ENCODE measurements around the gene ATP13A3. TPM values are rescaled to one million over a fixed set of nuclear protein-coding genes. Genes with fewer than 3 reads are reported as not detected.

ATP13A3 gene
- total and polyA plus RNA-seq, 4 donors, result 26.6 to 166 (median 75.5) TPM

DNA sequence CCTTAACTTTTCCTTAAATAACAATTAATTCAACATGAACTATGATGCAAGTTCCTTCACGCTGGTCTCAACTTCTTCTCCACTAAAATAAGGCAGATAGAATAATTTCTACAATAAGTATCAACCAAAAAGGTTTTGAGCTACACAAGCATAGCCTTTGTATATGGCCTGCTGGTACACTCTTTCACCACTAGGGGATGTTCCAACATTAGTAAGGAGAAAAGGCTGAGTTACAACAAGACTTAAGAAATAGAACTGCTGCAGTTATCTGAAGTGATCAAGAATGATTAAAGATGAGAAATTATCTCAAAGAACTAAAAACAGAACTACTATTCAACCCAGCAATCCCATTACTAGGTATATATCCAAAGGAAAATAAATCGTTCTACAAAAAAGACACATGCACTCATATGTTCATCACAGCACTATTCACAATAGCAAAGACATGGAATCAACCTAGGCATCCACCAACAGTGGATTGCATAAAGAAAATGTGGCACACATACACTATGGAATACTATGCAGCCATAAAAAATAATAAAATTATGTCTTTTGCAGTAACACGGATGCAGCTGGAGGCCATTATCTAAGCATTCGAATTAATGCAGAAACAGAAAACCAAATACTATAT is 14.4 kb downstream of the ATP13A3 start:
- H3K27ac ChIP-seq (ENCODE audit: low read depth in 1 of 2, low read length in 1 of 2), result no peak overlapping the region
- H3K9ac ChIP-seq (ENCODE audit: insufficient read depth in 1 of 2, low read length in 2 of 2), result no peak overlapping the region
- no peaks in the 10 kb centered on the region for H3K9me3 ChIP-seq (ENCODE audit: control insufficient read depth in 4 of 4, insufficient read depth in 3 of 4, low read length in 3 of 4)
- no peak overlapping the region for H3K4me3 ChIP-seq
- peaks cover 0 to 5% (median 0%) of the 10 kb centered on the region in 5 donors for H3K4me1 ChIP-seq (ENCODE audit: control insufficient read depth in 5 of 5, insufficient read depth in 5 of 5, low read length in 5 of 5)
- peaks cover 0 to 2% (median 0%) of the 10 kb centered on the region in 4 donors for H3K36me3 ChIP-seq (ENCODE audit: control insufficient read depth in 4 of 4, insufficient read depth in 4 of 4, low read length in 4 of 4)
- 73 to 75% methylated on average over 4 of the region's 4 CpGs for WGBS, 2 donors
- no peaks in the 10 kb centered on the region for H3K27me3 ChIP-seq (ENCODE audit: control insufficient read depth in 3 of 3, insufficient read depth in 3 of 3, low read length in 2 of 3)
- TF ChIP-seq, protein P1, sequence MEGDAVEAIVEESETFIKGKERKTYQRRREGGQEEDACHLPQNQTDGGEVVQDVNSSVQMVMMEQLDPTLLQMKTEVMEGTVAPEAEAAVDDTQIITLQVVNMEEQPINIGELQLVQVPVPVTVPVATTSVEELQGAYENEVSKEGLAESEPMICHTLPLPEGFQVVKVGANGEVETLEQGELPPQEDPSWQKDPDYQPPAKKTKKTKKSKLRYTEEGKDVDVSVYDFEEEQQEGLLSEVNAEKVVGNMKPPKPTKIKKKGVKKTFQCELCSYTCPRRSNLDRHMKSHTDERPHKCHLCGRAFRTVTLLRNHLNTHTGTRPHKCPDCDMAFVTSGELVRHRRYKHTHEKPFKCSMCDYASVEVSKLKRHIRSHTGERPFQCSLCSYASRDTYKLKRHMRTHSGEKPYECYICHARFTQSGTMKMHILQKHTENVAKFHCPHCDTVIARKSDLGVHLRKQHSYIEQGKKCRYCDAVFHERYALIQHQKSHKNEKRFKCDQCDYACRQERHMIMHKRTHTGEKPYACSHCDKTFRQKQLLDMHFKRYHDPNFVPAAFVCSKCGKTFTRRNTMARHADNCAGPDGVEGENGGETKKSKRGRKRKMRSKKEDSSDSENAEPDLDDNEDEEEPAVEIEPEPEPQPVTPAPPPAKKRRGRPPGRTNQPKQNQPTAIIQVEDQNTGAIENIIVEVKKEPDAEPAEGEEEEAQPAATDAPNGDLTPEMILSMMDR (IDR thresholded peaks at IDR 0.05; ENCODE audit: control extremely low read depth, extremely low read depth), result peak; percentile 99
- DNase-seq (peak in 2 of 3 donors; percentile 65 to 76), ATAC-seq (ENCODE audit: insufficient read depth, low FRiP score) (peak; percentile 89)

- WGBS, 2 donors, result 43 to 52% methylated on average over 5 of the region's 5 CpGs
- ATAC-seq (ENCODE audit: insufficient read depth, low FRiP score), result no peak
- Histone ChIP-seq H3K27me3 (ENCODE audit: control insufficient read depth in 3 of 3, insufficient read depth in 3 of 3, low read length in 2 of 3) (no peaks in the 10 kb centered on the region), H3K4me3 (no peak overlapping the region), H3K36me3 (ENCODE audit: control insufficient read depth in 4 of 4, insufficient read depth in 4 of 4, low read length in 4 of 4) (peaks cover 0 to 2% (median 0%) of the 10 kb centered on the region in 4 donors), H3K4me1 (ENCODE audit: control insufficient read depth in 5 of 5, insufficient read depth in 5 of 5, low read length in 5 of 5) (no peaks in the 10 kb centered on the region), H3K9ac (ENCODE audit: insufficient read depth in 1 of 2, low read length in 2 of 2) (no peak overlapping the region), H3K9me3 (ENCODE audit: control insufficient read depth in 4 of 4, insufficient read depth in 3 of 4, low read length in 3 of 4) (no peaks in the 10 kb centered on the region), H3K27ac (ENCODE audit: low read depth in 1 of 2, low read length in 1 of 2) (no peak overlapping the region)
- no peak for DNase-seq
- TF ChIP-seq, protein P1 (IDR thresholded peaks at IDR 0.05; ENCODE audit: control extremely low read depth, extremely low read depth), result no peak
These were observed 14.9 kb downstream of the ATP13A3 start for GRCh38 chr3:194471863-194472262.

DNA sequence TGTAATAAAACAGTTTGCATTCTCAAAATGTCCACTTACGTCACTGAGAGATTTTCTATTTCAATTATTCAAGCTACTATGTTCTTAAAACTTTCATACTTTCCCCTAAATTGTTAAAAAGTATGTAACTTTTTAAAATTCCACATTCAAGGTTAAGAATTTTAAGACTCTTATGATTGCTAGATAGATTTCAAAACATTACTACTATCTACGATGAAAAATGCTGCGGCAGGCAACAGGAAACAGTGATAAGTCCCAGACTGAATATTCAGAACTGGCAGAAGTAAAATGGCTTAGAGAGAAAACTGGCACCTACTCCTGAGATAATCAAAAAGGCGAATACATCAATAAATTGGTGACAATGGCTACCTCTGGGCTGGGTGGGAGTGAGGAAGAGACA is 16.2 kb downstream of the ATP13A3 start:
- no peaks in the 10 kb centered on the region for H3K27me3 ChIP-seq (ENCODE audit: control insufficient read depth in 3 of 3, insufficient read depth in 3 of 3, low read length in 2 of 3)
- ATAC-seq (ENCODE audit: insufficient read depth, low FRiP score), result no peak

More for the DNA sequence above, 16.2 kb downstream of the ATP13A3 start:
- peaks cover 0 to 6% (median 0%) of the 10 kb centered on the region in 5 donors for H3K4me1 ChIP-seq (ENCODE audit: control insufficient read depth in 5 of 5, insufficient read depth in 5 of 5, low read length in 5 of 5)
- 66 to 73% methylated on average over 4 of the region's 4 CpGs for WGBS, 2 donors
- H3K36me3 ChIP-seq (ENCODE audit: control insufficient read depth in 4 of 4, insufficient read depth in 4 of 4, low read length in 4 of 4), result peaks cover 0 to 2% (median 0%) of the 10 kb centered on the region in 4 donors
- DNase-seq, result no peak
- H3K27ac ChIP-seq (ENCODE audit: low read depth in 1 of 2, low read length in 1 of 2), result no peak overlapping the region
- no peaks in the 10 kb centered on the region for H3K9me3 ChIP-seq (ENCODE audit: control insufficient read depth in 4 of 4, insufficient read depth in 3 of 4, low read length in 3 of 4)
- no peak overlapping the region for H3K4me3 ChIP-seq
- TF ChIP-seq, protein P1 (IDR thresholded peaks at IDR 0.05; ENCODE audit: control extremely low read depth, extremely low read depth), result no peak
- H3K9ac ChIP-seq (ENCODE audit: insufficient read depth in 1 of 2, low read length in 2 of 2), result no peak overlapping the region

All from lung (tissue), 12 donors.